Right lobe of liver (tissue), 4 donors: ENCODE data around the gene CNKSR2.

Source experiments
- CTCF ChIP-seq, 4 donors: fragments of 200-600 bp in 3 of 4; fragments of 450-650 bp in 1 of 4; IDR thresholded peaks; one replicate each; pipeline versions ENCODE4 v1.5.1 to v1.8.0; 2016 to 2022; ENCODE audit warnings: antibody characterized with exemption in 4 of 4, mild to moderate bottlenecking in 2 of 4
- POLR2A ChIP-seq: fragments of 450-650 bp; IDR thresholded peaks from one replicate; pipeline ENCODE4 v1.6.1; 2017; ENCODE audit warnings: antibody characterized with exemption, mild to moderate bottlenecking
- donor health status: DM: no; HTN: no; CAD: no.
- donor health status: DM: no; HTN: no; CAD: no.
- donor health status: DM: no; HTN: yes; CAD: no.

DNA sequence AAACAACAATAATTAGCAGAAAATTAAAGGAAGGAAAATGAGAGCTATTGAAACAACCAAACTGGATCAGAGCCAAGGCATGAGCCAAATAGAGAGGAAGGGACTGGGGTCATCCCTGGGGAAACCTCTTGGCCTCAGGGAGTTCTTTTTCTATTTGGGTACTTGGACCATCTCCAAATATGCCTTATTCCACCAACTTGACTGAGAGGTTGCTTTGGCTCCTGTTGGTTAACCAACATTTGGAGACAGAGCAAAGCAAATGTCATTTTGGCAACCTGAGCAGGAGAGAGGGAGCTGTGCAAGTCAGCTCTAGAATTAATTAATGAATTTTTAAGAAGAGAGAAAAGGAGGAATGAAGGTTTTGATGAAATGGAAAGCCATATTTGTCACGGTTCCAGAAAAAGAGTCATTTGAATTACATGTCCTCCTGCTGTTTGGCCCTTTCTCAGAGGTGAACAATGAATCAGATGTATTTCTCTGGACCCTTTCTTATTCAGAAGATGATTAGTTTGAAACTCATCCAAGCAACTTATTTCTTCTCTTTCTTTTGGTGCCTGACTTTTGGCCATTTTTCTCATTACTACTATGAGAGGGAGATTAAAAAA lies 119.1 kb downstream of the CNKSR2 start:
- no peak for TF ChIP-seq CTCF (IDR thresholded peaks at IDR 0.05)
- no peak for TF ChIP-seq POLR2A
